H7 (cell line): ENCODE results near the gene UBE2L6. TPM values are rescaled to one million over a fixed set of nuclear protein-coding genes. Genes with fewer than 3 reads are reported as not detected.
"Not testable (repeated sequence)": the region's sequence is repeated elsewhere in the genome, so short reads cannot be mapped to it uniquely, and the experiment has no call there.

ENCODE experiments used
- DNase-seq: peaks from one replicate; pipeline ENCODE4 v3.0.0; 2012
- H3K27me3 ChIP-seq: 2 replicates; pipeline ENCODE4 v1.6.0; 2011; ENCODE audit warnings: mild to moderate bottlenecking, low read length; ENCODE audit not compliant: control insufficient read depth, insufficient read depth
- H3K36me3 ChIP-seq: replicated peaks from 2 replicates; pipeline ENCODE4 v1.5.1; 2011; ENCODE audit warnings: low read length; ENCODE audit not compliant: control insufficient read depth, insufficient read depth
- H3K4me3 ChIP-seq: 2 replicates; pipeline ENCODE4 v1.5.1; 2011; ENCODE audit warnings: low read depth, mild to moderate bottlenecking, control low read depth, low read length, moderate library complexity; ENCODE audit not compliant: insufficient read depth
- total RNA-seq: library from RNA; depleted of rRNA; stranded (reverse); fragments of >200 nt; shearing (Covaris generic); gene quantifications from 2 replicates; pipeline ENCODE4 v1.2.3, GENCODE V29; 2014

The UBE2L6 gene
- total RNA-seq, 1 experiment from 2014 or later: 9.5 TPM

- Histone ChIP-seq H3K4me3 (no peak overlapping the region), H3K27me3 (no peaks in the 10 kb centered on the region), H3K36me3 (peaks cover 14% of the 10 kb centered on the region)
- no peak for DNase-seq
Measured at GRCh38 chr11:57551941-57552340, 15.5 kb downstream of the UBE2L6 start.

- H3K4me3 ChIP-seq: no peak overlapping the region
- H3K36me3 ChIP-seq: peaks cover 14% of the 10 kb centered on the region
- H3K27me3 ChIP-seq: no peaks in the 10 kb centered on the region
- DNase-seq: no peak
Measured at GRCh38 chr11:57549983-57550382, 17.5 kb downstream of the UBE2L6 start.

DNA sequence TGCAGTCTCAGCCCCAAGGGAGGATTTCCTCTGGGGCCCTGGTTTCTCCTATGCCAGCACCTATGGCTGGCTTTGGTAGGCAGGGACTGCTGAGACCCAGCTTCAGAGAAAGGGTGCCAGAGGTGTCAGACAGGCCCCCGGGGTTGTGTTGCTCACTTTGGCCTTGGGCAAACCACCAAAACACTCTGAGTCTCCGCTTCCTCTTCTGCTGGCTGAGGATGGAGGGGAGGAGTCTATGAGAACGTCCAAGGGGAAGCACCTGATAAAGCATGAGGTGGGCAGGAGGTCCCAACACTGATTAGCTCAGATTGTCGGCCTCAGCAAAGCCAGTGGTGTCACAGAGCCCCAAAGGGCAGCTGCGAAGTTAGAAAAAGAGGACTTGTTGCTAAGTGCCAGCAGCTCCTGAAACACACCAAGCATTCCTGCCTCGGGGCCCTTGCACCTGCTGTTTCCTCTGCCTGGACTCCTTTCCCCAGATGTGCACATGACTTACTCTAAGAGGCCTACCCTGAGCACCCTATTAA lies 19.6 kb downstream of the UBE2L6 start:
- Histone ChIP-seq H3K36me3 (peaks cover 11% of the 10 kb centered on the region), H3K4me3 (no peak overlapping the region), H3K27me3 (peaks cover 1% of the 10 kb centered on the region; the same call in 1 of the 2 replicates)
- DNase-seq: no peak

GRCh38 chr11:57546869-57547475 lies 20.5 kb downstream of the UBE2L6 start:
- DNase-seq: peak; percentile 84
- no peak overlapping the region for H3K4me3 ChIP-seq
- peaks cover 11% of the 10 kb centered on the region for H3K36me3 ChIP-seq
- H3K27me3 ChIP-seq: peaks cover 4% of the 10 kb centered on the region

- no peak for DNase-seq
- Histone ChIP-seq H3K4me3 (no peak overlapping the region), H3K36me3 (peaks cover 10% of the 10 kb centered on the region), H3K27me3 (peaks cover 4% of the 10 kb centered on the region)
Measured at GRCh38 chr11:57546451-57546850, 21.0 kb downstream of the UBE2L6 start.

DNA sequence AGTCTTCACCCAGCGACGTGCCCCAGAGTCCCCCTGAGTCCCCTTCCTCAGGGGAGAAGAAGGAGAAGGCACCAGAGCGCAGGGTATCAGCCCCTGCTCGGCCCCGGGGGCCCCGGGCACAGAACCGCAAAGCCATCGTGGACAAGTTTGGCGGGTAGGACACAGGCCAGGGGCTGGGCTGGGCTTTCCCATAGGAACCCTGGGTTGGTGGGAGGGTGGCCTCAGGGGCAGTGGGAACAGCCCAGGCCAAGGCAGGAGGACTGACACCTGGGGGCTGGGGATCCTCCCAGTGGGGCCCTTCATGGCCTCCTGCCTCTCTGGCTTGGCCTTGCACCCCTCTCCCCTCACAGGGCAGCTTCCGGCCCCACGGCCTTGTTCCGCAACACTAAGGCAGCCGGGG lies 21.6 kb downstream of the UBE2L6 start:
- no peak for DNase-seq

GRCh38 chr11:57544566-57544965 lies 22.9 kb downstream of the UBE2L6 start:
- no peak overlapping the region for H3K4me3 ChIP-seq
- peaks cover 4% of the 10 kb centered on the region for H3K27me3 ChIP-seq
- DNase-seq: no peak
- H3K36me3 ChIP-seq: peaks cover under 1% of the 10 kb centered on the region; the same call in 1 of the 2 replicates

More for the DNA sequence above, 21.6 kb downstream of the UBE2L6 start:
- peaks cover 4% of the 10 kb centered on the region for H3K27me3 ChIP-seq
- H3K4me3 ChIP-seq: no peak overlapping the region
- H3K36me3 ChIP-seq: peaks cover 9% of the 10 kb centered on the region

DNA sequence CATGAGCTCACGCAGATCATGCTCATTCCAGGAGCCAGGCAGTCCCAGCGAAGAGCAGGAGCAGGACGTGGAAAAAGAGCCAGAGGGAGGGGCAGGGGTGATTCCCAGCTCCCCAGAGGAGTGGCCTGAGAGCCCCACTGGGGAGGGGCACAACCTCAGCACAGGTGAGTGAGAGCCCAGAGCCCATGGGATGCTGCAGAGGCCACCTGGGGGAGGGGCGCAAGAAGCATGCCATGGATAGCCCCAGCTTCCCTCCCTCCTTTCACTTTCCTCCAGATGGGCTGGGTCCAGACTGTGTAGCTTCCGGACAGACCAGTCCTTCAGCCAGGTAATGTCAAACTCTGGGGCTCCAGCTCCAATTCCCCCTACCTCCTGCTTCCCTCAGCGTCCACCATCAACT lies 23.9 kb downstream of the UBE2L6 start:
- peaks cover 4% of the 10 kb centered on the region for H3K27me3 ChIP-seq
- H3K4me3 ChIP-seq: no peak overlapping the region
- peak; percentile 64 for DNase-seq
- H3K36me3 ChIP-seq: no peaks in the 10 kb centered on the region; the same call in 1 of the 2 replicates

GRCh38 chr11:57542582-57542981 lies 24.9 kb downstream of the UBE2L6 start:
- Histone ChIP-seq H3K4me3 (no peak overlapping the region), H3K36me3 (no peaks in the 10 kb centered on the region; the same call in 1 of the 2 replicates), H3K27me3 (peaks cover 4% of the 10 kb centered on the region)
- no peak for DNase-seq

GRCh38 chr11:57541169-57541568 lies 26.3 kb downstream of the UBE2L6 start:
- no peak overlapping the region for H3K4me3 ChIP-seq
- no peak for DNase-seq
- H3K36me3 ChIP-seq: no peaks in the 10 kb centered on the region
- H3K27me3 ChIP-seq: peaks cover 4% of the 10 kb centered on the region

DNA sequence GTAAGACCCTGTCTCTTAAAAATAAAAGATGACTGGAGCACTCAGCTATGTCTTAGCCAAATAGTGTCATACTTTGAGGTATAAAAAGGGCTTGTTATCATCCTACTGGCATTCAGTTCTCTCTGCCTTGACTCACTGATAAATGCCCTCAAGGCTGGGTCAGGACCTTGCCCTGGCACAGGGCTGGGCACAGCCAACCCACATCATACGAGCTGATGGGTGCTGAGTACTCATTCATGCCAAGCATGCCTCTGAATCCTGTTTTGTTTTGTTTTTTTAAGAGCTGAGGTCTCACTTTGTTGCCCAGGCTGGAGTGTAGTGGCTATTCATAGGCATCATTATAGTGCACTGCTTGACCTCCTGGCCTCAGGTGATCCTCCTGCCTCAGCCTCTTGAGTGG lies 28.1 kb downstream of the UBE2L6 start:
- DNase-seq: no peak
- Histone ChIP-seq H3K27me3 (peaks cover 4% of the 10 kb centered on the region), H3K36me3 (no peaks in the 10 kb centered on the region), H3K4me3 (no peak overlapping the region)

DNA sequence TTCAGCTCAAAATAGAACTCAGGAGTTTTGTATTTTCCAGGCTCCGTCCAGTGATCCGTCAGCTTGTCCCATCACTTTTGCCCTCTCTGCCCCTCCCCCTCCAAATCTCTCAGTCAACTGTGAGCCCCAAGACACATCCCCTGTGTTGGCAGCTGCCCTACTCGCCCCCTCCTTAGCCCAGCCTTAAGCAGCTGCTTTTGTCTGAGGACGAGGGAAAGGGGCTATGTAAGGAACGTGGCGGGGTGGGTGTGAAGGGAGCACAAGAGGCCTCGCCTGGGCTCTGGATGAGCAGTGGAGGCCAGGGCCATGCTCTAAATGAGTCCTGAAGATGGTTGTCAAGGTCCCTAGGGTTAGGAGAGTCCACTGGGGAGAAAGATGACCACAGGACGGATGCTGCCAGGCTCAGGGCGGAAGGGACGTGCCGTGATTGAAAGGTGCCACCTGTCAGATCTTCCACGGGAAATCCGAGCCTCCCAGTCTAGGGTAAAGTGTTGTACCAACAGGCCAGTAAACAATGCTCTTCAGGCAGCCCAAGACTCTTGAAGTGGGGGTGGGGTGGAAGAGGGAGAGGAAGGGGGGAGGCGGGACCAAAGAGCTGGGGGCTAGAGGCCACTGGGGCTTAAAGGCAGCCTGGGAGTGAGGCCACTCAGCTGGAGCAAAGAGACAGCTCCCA lies 30.4 kb downstream of the UBE2L6 start, which contains the start of gene SMTNL1:
SMTNL1 (plus strand) TSS at position 649 of the 673 bp plus-strand sequence. CDS start 5,048 bp downstream, outside the sequence.
- no peaks in the 10 kb centered on the region; the same call in 1 of the 2 replicates for H3K27me3 ChIP-seq
- no peak within 1 kb of the TSS for H3K4me3 ChIP-seq
- no peaks in the 10 kb centered on the region for H3K36me3 ChIP-seq
- no peak for DNase-seq

GRCh38 chr11:57534449-57534848 lies 33.0 kb downstream of the UBE2L6 start:
- DNase-seq, H3K27me3 ChIP-seq: not testable (repeated sequence)

GRCh38 chr11:57530596-57531507 lies 36.6 kb downstream of the UBE2L6 start, which contains the start of gene TIMM10:
TIMM10 (minus strand) TSS chr11:57530754; CDS start chr11:57530189, 565 bp downstream.
- peak; percentile 92 for DNase-seq
- Histone ChIP-seq H3K4me3 (peak within 1 kb of the TSS; percentile 64), H3K27me3 (no peaks in the 10 kb centered on the region; the same call in 1 of the 2 replicates), H3K36me3 (peaks cover 4% of the 10 kb centered on the region)

More at GRCh38 chr11:57534449-57534848, 33.0 kb downstream of the UBE2L6 start:
- not testable (repeated sequence) for H3K36me3 ChIP-seq, H3K4me3 ChIP-seq
